Measurements from ENCODE around the gene LMOD1. TPM values are rescaled to one million over a fixed set of nuclear protein-coding genes. Genes with fewer than 3 reads are reported as not detected.

Gene LMOD1
- total and polyA plus RNA-seq, 2 donors (not counting 1 experiment from before 2014, with no cell fraction given) = not detected

DNA sequence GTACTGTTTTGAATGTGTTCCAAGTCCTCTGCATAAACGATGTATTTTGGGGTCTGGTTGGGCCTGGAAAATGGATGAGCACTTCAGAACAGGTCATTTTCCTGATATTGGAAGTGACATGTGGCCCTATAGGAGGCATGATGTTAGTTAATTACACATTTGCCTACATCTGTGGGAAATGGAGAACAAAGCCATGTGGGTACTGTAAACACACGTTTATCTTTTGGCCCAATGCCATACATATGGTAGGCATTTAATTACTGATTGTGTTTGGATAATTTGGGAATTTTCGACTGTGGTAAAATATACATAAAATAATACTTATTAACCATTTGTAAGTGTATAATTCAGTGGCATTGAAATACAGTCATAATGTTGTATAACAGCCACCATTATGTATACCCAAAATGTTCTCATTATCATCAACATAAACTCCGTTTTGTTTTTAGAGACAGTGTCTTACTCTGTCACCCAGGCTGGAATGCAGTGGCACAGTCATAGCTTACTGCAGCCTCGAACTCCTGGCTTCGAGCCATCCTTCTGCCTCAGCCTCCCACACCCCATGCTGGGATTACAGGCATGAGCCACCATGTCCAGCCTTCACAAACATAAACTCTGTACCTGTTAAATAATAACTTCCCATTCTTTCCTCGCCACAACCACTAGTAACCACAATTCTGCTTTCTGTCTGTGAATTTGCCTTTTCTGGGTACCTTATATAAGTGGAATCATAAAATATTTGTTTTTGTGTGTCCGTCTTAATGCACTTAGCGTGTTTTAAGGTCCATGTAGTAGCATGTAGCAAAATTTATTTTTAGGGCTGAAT lies 24.2 kb upstream of the LMOD1 start:
- Histone ChIP-seq H3K79me2 (ENCODE audit: control insufficient read depth, insufficient read depth, low read length) (no peaks in the 10 kb centered on the region), H2AFZ (ENCODE audit: insufficient read depth, low read depth, low read length, poor library complexity, severe bottlenecking) (no peak overlapping the region), H3K4me3 (ENCODE audit: control extremely low read depth in 1 of 5, extremely low read depth in 1 of 5, insufficient read depth in 1 of 5, low read depth in 2 of 5, low read length in 4 of 5) (no peak overlapping the region), H4K20me1 (ENCODE audit: control insufficient read depth, insufficient read depth, low read length, poor library complexity, severe bottlenecking) (no peaks in the 10 kb centered on the region), H3K9me3 (ENCODE audit: control extremely low read depth in 1 of 3, control insufficient read depth in 2 of 3, insufficient read depth in 1 of 3, low read length in 2 of 3) (no peaks in the 10 kb centered on the region), H3K27me3 (replicated peaks in 1 of 4; ENCODE audit: control extremely low read depth in 1 of 4, control insufficient read depth in 3 of 4, insufficient read depth in 4 of 4, low read length in 3 of 4) (peaks cover 0 to 2% (median 0%) of the 10 kb centered on the region in 4 experiments), H3K36me3 (replicated peaks in 1 of 2; ENCODE audit: control extremely low read depth in 1 of 2, control insufficient read depth in 1 of 2, extremely low read depth in 1 of 2, insufficient read depth in 2 of 2, low read length in 1 of 2) (peaks cover 6 to 39% of the 10 kb centered on the region in 2 experiments), H3K9ac (ENCODE audit: low read length) (no peak overlapping the region), H3K4me2 (replicated peaks; ENCODE audit: low read depth, low read length, poor library complexity, severe bottlenecking) (no peak overlapping the region), H3K27ac (ENCODE audit: low read length in 2 of 2) (no peak overlapping the region), H3K4me1 (ENCODE audit: control insufficient read depth in 2 of 2, insufficient read depth in 2 of 2, low read length in 2 of 2) (no peaks in the 10 kb centered on the region)
- WGBS (ENCODE audit: insufficient coverage) = 88% methylated on average over 4 of the region's 9 CpGs
- H3K9me3 Mint-ChIP-seq (ENCODE audit: insufficient read depth) = no peaks in the 10 kb centered on the region
- CTCF ChIA-PET = interaction anchor here (4.1 kb wide), 1 partner anchor 75 kb away, joined by 51 read pairs; no protein-coding TSS in a partner anchor
- intact Hi-C loops (cut with micrococcal nuclease) = no loop called here
- no peak overlapping the region for H3K27ac Mint-ChIP-seq
- ATAC-seq (ENCODE audit: low read depth) (no peak), DNase-seq (no peak)
- no peak overlapping the region for H3K4me3 Mint-ChIP-seq
- TF ChIP-seq, protein P1, sequence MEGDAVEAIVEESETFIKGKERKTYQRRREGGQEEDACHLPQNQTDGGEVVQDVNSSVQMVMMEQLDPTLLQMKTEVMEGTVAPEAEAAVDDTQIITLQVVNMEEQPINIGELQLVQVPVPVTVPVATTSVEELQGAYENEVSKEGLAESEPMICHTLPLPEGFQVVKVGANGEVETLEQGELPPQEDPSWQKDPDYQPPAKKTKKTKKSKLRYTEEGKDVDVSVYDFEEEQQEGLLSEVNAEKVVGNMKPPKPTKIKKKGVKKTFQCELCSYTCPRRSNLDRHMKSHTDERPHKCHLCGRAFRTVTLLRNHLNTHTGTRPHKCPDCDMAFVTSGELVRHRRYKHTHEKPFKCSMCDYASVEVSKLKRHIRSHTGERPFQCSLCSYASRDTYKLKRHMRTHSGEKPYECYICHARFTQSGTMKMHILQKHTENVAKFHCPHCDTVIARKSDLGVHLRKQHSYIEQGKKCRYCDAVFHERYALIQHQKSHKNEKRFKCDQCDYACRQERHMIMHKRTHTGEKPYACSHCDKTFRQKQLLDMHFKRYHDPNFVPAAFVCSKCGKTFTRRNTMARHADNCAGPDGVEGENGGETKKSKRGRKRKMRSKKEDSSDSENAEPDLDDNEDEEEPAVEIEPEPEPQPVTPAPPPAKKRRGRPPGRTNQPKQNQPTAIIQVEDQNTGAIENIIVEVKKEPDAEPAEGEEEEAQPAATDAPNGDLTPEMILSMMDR (IDR thresholded peaks at IDR 0.05) = no peak
- TF ChIP-seq EZH2 (IDR thresholded peaks at IDR 0.05; ENCODE audit: borderline replicate concordance, insufficient read depth, low read depth, low read length, poor library complexity, severe bottlenecking) = no peak
- H3K27me3 Mint-ChIP-seq = no peaks in the 10 kb centered on the region
- POLR2A ChIA-PET = no interaction called here
- no peaks in the 10 kb centered on the region for H3K4me1 Mint-ChIP-seq

All from B cell (primary cell).